GM21786 (cell line): ENCODE data around the gene ARHGAP15.

Experiments used
- ATAC-seq: cut with Tn5 transposase; IDR thresholded peaks from one replicate; pipeline ENCODE4 v1.9.1; 2021; ENCODE audit not compliant: unreplicated experiment

ARHGAP15 gene

DNA sequence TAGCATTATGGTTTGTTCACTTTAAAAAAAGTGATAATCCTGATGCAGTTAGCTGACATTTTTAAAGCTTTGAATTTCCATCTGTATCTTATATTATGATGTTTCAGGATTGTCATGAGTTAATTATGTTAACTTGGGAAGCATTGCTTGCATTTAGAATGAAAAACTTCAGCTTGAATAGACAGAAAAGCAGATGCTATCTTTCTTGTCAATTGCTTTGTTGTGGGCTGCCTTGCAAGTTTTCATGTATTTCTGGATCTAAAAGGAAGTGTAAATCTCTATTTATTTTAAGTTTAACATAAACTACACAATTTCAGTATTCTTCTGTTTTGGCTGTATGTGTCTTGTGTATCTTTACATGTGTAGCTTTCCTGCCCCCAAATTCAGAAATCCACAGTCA lies 479.5 kb downstream of the ARHGAP15 start:
- no peak for ATAC-seq

GRCh38 chr2:143611336-143611735 lies 482.1 kb downstream of the ARHGAP15 start:
- no peak for ATAC-seq

GRCh38 chr2:143615562-143615961 lies 486.3 kb downstream of the ARHGAP15 start:
- ATAC-seq: no peak

DNA sequence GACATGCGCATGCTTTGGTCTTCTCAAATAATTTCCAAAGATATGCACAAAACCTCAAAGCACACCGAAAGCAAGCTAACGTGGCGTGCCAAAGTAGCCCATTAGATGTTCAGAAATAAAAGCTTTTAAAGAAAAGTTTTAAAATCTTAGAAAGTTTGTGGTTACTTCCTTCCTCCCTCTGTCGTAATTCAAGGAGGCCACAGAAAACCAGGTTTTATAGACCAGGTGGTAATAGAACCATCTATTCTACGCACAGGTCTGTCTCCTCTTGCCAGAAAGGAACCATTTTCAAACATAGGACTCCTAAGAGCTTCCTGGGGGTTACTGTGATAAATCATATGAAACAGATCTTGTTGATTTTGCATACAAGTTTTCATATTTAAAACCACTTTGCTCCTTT lies 487.2 kb downstream of the ARHGAP15 start:
- ATAC-seq: no peak

DNA sequence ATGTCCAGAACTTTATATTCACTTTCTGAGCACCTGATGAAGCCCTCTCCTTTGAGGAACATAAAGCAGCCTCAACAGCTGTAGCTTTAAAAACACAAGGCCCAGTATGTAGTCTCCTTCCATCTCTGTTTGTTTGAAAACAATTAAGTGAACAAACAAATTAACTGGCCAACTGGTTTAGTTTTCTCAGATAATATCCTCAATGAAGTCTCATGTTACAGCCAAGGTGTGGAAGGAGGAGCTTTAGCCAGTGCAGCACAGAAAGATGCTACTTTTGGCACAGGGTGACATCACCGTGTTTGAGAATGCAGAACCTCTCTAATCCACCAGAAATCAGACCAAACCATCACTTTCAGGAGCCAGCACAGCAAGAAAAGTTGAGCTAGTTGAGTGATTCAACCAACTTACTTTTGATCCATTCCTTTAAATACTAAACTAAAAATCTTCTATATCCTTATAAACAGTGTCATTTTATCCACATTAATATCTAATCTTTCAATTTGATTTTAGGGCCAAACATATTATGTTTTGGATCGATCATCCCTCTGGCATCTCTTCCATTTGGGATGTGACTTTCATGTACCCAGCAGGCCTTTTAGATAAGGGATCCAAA lies 488.7 kb downstream of the ARHGAP15 start:
- ATAC-seq: no peak

DNA sequence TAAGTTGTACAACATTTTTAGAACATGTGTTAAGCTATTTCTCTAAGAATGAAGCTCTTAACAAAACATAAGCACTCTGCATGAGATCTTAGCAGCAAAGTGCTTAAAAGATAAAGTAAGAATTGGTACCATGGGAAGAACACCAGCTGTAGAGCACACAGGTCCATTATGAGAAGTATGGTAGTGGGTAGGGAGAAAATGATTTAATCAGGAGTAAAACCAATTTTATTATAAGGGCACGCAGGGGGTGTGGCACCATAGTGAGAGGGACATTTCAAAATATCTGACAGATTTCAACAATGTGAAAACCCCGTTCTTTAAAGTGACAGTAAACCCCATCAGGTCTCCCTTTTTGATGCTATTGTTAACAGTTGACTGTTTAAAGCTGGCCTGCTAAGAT lies 492.9 kb downstream of the ARHGAP15 start:
- ATAC-seq: no peak

DNA sequence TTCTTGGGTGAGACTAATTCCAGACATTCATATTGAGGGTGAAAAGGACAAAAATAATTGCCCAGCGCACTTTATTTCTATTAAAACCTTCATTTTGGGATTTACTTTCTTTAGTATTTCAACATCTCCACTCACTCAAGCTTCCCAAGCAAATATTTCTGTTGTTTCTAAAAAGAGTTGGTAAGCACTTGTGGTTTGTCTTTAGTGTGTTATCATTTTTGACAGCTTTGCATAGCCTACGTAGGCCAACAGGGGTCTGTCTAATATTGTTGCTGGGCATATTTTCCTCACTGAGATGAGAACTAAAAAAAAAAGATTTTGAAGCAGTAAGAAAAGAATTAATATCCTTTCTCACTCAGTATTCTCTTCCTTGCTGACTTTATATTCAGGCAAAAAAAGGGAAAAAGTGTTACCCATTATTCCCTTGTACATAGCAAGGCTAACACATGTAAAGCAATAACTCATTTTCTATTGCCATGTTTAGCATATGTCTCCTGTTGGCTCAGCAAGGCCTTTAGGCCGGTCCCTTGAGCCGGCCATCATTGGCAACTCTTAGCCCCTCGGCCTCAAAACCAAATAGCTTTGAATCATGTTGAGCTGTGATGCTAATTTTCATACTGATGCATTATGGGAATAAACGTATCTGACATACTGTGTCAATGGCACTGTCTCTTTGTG lies 494.2 kb downstream of the ARHGAP15 start:
- ATAC-seq: no peak

GRCh38 chr2:143623909-143624260 lies 494.7 kb downstream of the ARHGAP15 start:
- no peak for ATAC-seq

DNA sequence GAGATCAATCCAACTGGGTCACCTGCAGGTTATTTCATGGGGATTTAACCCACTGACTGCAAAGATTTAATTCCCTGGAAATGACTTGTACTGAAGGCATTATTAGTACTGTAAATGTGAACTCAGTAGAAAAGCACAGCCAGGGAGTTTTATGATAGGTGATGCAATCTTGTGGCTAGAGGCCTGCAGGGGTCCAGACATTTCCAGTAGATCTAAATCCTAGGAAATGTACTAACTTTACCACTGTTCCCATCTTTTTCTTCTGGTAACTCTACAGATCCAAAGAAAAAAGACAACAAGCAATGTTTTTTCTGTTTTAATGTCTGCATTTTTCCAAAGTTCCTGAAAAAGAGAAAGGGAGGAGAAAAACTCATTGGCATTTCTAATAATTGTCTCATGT lies 500.1 kb downstream of the ARHGAP15 start:
- ATAC-seq: no peak

DNA sequence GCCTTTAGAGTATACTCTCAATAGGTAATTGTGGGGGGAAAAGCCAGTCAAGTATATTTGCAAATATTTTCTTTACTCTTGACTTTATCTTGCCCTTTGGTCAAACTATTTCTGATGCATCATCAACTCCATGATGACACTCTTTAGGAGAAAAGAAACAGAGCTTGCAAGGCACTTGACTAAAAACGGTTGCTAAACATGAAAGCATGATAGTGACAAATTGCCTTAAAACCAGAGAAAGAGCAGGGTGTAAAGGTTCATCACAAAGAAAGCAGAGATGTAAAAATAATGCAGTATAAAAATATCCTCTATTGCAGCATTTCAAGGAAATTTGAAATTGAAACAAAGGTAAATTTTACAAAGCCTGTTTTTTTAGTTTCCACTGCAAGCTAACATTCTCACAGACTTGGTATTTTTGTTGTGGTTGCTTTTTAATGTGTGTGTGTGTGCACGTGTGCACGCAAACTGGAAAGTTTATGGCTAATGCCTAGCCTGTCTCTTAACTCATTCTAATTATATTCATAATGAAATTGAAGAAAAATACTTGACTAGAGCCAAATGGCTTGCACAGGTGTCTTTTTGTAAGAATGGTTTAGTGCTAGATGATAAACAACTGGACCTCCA lies 503.6 kb downstream of the ARHGAP15 start:
- no peak for ATAC-seq

GRCh38 chr2:143633419-143633818 lies 504.2 kb downstream of the ARHGAP15 start:
- no peak for ATAC-seq

- ATAC-seq: no peak
Observed at GRCh38 chr2:143635302-143635701, 506.1 kb downstream of the ARHGAP15 start.

GRCh38 chr2:143635936-143636335 lies 506.7 kb downstream of the ARHGAP15 start:
- ATAC-seq: no peak

DNA sequence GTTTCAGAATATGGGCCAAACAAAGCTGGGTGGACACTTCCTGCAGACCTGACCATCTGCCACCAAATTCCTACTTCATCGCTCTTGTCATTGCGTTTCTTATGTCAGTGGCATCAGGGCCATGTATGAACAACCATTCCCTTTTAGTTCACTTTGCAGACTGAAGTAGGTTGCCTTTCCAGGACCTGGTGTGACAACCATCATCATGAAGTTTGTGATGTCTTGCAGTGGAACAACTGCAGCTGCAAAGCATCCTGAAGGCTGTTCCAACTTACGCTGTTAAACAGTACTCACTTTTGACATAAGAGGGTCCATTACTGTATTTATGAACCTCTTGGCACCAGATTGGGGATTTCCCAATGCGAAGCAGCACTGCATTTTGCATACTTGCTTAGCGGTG lies 511.6 kb downstream of the ARHGAP15 start:
- ATAC-seq: no peak

- ATAC-seq: no peak
Observed at GRCh38 chr2:143645921-143646645, 516.9 kb downstream of the ARHGAP15 start.

- no peak for ATAC-seq
Observed at GRCh38 chr2:143649226-143649740, 520.1 kb downstream of the ARHGAP15 start.

GRCh38 chr2:143652692-143653091 lies 523.5 kb downstream of the ARHGAP15 start:
- ATAC-seq: no peak

- ATAC-seq: no peak
Observed at GRCh38 chr2:143668234-143668633, 539.0 kb downstream of the ARHGAP15 start.

DNA sequence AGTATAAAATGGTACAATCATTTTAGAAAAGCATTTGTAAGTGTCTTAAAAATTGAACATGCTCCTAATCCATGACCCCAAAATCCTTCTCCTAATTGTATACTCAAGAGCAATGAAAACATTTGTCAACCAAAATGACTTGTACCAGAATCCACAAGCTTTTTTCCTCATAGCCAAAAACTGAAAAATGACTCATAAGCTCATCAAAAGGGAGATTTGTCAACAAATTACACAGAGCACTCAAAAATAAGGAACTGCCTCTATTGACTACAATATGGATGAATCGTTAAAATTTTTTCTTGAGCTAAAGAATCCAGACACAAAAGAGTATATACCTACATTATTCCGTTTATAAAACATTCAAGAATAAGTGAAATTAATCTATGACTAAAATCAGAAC lies 544.8 kb downstream of the ARHGAP15 start:
- ATAC-seq: no peak

GRCh38 chr2:143675021-143675420 lies 545.8 kb downstream of the ARHGAP15 start:
- ATAC-seq: no peak

GRCh38 chr2:143679617-143680016 lies 550.4 kb downstream of the ARHGAP15 start:
- no peak for ATAC-seq
